Endodermal cell (in vitro differentiated cells): ENCODE measurements around the gene ABR. TPM values are rescaled to one million over a fixed set of nuclear protein-coding genes. Genes with fewer than 3 reads are reported as not detected.

Source experiments
- DNase-seq: peaks from one replicate; pipeline ENCODE4 v3.0.0-alpha.2; 2017
- H3K27ac ChIP-seq: 2 replicates; pipeline ENCODE4 v1.5.1; 2013; ENCODE audit warnings: mild to moderate bottlenecking, low read depth, low read length, moderate library complexity
- H3K27me3 ChIP-seq: 2 replicates; pipeline ENCODE4 v1.6.1; 2013; ENCODE audit warnings: mild to moderate bottlenecking, low read length, moderate library complexity; ENCODE audit not compliant: insufficient read depth, control insufficient read depth, poor library complexity, severe bottlenecking
- H3K36me3 ChIP-seq: 2 replicates; pipeline ENCODE4 v1.7.0; 2013; ENCODE audit warnings: mild to moderate bottlenecking, low read length, moderate library complexity; ENCODE audit not compliant: control insufficient read depth, insufficient read depth
- H3K4me1 ChIP-seq: one replicate; pipeline ENCODE4 v1.7.0; 2013; ENCODE audit warnings: low read length; ENCODE audit not compliant: control insufficient read depth, insufficient read depth
- H3K4me3 ChIP-seq: 2 replicates; pipeline ENCODE4 v1.5.1; 2013; ENCODE audit warnings: mild to moderate bottlenecking, low read length, moderate library complexity
- H3K9ac ChIP-seq: 2 replicates; pipeline ENCODE4 v1.6.1; 2013; ENCODE audit warnings: mild to moderate bottlenecking, low read length, moderate library complexity; ENCODE audit not compliant: poor library complexity, severe bottlenecking; ENCODE audit errors: extremely low read depth
- H3K9me3 ChIP-seq: 2 replicates; pipeline ENCODE4 v1.6.1; 2013; ENCODE audit warnings: mild to moderate bottlenecking, low read length, moderate library complexity; ENCODE audit not compliant: control insufficient read depth
- H3K27ac Mint-ChIP-seq: 2 replicates; pipeline ENCODE4 v1.8.0; 2020; ENCODE audit warnings: mixed read lengths
- H3K27me3 Mint-ChIP-seq: 2 replicates; pipeline ENCODE4 v1.8.0; 2021; ENCODE audit warnings: mild to moderate bottlenecking, mixed read lengths; ENCODE audit not compliant: insufficient read depth
- H3K36me3 Mint-ChIP-seq: 2 replicates; pipeline ENCODE4 v1.8.0; 2020; ENCODE audit warnings: low read depth, mixed read lengths
- H3K4me1 Mint-ChIP-seq: 2 replicates; pipeline ENCODE4 v1.8.0; 2020; ENCODE audit warnings: mixed read lengths
- H3K4me3 Mint-ChIP-seq: 2 replicates; pipeline ENCODE4 v1.8.0; 2020; ENCODE audit warnings: mild to moderate bottlenecking, moderate library complexity, mixed read lengths
- H3K9me3 Mint-ChIP-seq: 2 replicates; pipeline ENCODE4 v1.8.0; 2020; ENCODE audit warnings: mild to moderate bottlenecking, mixed read lengths
- WGBS, 2 experiments: methylation state at CpG; one replicate each; pipeline versions ENCODE4 v1.1.5 to v1.1.7; 2013; ENCODE audit warnings: missing lambda C conversion rate in 2 of 2, mixed read lengths in 1 of 2; ENCODE audit not compliant: insufficient coverage in 1 of 2, insufficient read length in 1 of 2; 5-methylcytosine and 5-hydroxymethylcytosine counted together
- total RNA-seq, 2 donors: library from RNA; stranded (reverse); fragmentation: NEBNext Ultra II Directional in 1 of 2; extraction: Animal tissue kit (Norgen Biotek cat#: 25700) in 1 of 2; gene quantifications; 2 replicates in 1 of 2; 3 replicates in 1 of 2; pipeline ENCODE4 v1.2.1, GENCODE V29; 2021
- TF ChIP-seq, protein P1 (sequence below): fragments of 200-600 bp; sonication (generic); conservative IDR thresholded peaks from 2 replicates; pipeline ENCODE4 v1.5.0; 2021; ENCODE audit warnings: antibody characterized with exemption, mild to moderate bottlenecking

Gene ABR
- total RNA-seq, 2 donors from 2014 or later: 51.1 to 58.7 TPM

DNA sequence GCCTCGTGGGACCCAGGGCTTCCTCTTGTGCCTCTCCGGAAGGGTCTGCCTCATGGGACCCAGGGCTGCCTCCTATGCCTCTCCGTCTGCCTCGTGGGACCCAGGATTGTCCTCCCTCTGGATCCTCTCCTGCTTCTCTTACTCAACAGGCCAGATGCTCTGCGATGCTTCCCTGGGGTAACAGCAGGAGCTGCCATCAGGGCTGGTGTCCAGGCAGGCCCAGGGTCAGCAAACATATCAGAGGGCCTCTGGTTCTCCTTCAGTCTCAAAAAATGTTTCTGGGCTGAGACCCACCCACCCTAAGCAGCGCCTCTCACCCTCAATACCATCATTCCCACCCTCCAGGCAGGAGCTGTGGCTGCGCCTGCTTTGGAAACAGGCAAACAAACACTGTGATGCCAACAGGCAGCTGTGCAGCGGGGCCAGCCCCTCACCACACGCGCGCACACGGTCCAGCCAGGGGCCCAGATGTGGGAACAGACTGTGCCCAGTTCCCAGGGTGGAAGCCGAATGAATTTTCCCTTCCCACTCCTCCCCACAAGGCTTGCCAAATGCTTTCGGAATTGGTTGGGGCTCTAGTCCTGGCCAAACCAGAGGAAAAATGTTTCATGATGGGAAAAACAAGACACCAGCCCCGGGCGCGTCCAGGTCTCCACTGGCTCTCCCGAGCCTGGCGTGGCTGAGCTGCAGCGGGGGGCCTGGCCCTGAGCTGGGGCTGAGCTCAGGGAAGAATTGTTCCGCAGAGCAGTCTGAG, 171.6 kb downstream of the ABR start:
- Histone ChIP-seq H3K27ac (no peak overlapping the region), H3K27me3 (no peaks in the 10 kb centered on the region), H3K9ac (no peak overlapping the region), H3K36me3 (peaks cover 19% of the 10 kb centered on the region), H3K4me1 (peaks cover 11% of the 10 kb centered on the region), H3K9me3 (no peaks in the 10 kb centered on the region), H3K4me3 (no peak overlapping the region)
- no peak overlapping the region for H3K4me3 Mint-ChIP-seq
- peaks cover 14% of the 10 kb centered on the region for H3K36me3 Mint-ChIP-seq
- no peak for DNase-seq
- H3K27me3 Mint-ChIP-seq: no peaks in the 10 kb centered on the region
- TF ChIP-seq, protein P1, sequence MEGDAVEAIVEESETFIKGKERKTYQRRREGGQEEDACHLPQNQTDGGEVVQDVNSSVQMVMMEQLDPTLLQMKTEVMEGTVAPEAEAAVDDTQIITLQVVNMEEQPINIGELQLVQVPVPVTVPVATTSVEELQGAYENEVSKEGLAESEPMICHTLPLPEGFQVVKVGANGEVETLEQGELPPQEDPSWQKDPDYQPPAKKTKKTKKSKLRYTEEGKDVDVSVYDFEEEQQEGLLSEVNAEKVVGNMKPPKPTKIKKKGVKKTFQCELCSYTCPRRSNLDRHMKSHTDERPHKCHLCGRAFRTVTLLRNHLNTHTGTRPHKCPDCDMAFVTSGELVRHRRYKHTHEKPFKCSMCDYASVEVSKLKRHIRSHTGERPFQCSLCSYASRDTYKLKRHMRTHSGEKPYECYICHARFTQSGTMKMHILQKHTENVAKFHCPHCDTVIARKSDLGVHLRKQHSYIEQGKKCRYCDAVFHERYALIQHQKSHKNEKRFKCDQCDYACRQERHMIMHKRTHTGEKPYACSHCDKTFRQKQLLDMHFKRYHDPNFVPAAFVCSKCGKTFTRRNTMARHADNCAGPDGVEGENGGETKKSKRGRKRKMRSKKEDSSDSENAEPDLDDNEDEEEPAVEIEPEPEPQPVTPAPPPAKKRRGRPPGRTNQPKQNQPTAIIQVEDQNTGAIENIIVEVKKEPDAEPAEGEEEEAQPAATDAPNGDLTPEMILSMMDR: no peak
- no peaks in the 10 kb centered on the region for H3K4me1 Mint-ChIP-seq
- H3K9me3 Mint-ChIP-seq: no peaks in the 10 kb centered on the region
- 96 to 100% methylated on average over 13 to 21 of the region's 21 CpGs for WGBS, 2 experiments
- no peak overlapping the region for H3K27ac Mint-ChIP-seq

DNA sequence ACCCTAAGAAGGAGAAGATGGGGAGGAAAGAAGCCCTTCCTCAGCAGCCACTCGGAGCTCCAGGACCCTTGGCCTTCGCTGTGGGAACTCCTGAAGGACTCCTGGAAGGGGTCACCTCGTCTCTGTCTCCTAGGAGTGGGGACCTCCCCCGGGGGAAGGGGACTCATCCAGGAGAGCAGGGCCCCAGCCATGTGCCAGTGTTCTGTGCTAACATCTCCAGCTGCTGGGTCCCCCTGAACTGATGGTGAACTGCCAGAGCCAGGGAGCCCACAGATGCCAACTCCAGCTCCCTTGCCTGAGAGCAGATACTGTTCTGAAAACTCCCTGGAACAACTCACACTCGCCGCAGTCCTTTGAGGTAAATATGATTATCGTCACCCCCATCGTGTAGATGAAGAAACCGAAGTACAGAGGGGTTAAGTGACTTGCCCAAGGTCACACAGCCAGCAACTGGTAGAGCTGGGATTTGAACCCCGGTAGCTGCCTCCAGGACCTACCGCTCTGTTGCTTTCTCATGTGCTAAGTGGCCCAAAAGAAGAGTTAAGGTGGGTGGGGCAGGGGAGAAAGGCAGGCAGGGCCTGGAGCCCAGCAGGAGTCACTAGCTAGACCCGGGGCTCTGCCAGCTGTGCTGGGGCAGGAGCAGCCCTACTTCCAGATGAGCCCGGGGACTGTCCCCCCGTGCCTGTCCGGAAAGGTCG, 172.3 kb downstream of the ABR start:
- H3K9me3 Mint-ChIP-seq: no peaks in the 10 kb centered on the region
- H3K9ac ChIP-seq: no peak overlapping the region
- no peaks in the 10 kb centered on the region for H3K27me3 ChIP-seq
- no peaks in the 10 kb centered on the region for H3K27me3 Mint-ChIP-seq
- 94 to 99% methylated on average over 15 to 16 of the region's 16 CpGs for WGBS, 2 experiments
- H3K36me3 ChIP-seq: peaks cover 27% of the 10 kb centered on the region
- H3K4me3 ChIP-seq: no peak overlapping the region
- H3K9me3 ChIP-seq: no peaks in the 10 kb centered on the region
- H3K4me1 Mint-ChIP-seq: no peaks in the 10 kb centered on the region
- peaks cover 11% of the 10 kb centered on the region for H3K4me1 ChIP-seq
- H3K4me3 Mint-ChIP-seq: no peak overlapping the region
- H3K27ac Mint-ChIP-seq: no peak overlapping the region
- TF ChIP-seq, protein P1: no peak
- no peak overlapping the region for H3K27ac ChIP-seq
- no peak for DNase-seq
- peaks cover 15% of the 10 kb centered on the region for H3K36me3 Mint-ChIP-seq

DNA sequence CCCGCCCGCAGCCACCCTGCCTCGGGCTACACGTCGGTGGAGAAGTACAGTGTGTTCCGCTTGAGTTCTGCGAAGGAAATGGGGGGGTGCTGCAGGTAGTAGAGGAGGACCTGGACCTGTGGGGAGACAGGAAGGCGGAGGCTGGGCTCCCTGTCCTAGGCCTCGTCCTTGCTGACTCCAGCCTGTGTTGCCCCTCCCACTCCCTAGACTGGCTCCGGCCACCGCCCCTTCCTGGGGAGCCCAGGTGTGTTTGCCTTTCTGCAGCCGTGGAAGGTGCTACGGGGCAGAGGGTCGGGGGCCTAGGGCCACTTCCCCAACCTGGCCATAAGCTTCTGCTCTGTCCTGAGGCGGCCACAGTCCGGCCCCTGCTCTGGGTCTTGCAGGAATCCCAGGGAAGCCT, 173.7 kb downstream of the ABR start:
- Histone ChIP-seq H3K4me3 (no peak overlapping the region), H3K36me3 (peaks cover 41% of the 10 kb centered on the region), H3K27me3 (no peaks in the 10 kb centered on the region), H3K4me1 (peaks cover 11% of the 10 kb centered on the region), H3K27ac (no peak overlapping the region), H3K9ac (no peak overlapping the region), H3K9me3 (no peaks in the 10 kb centered on the region)
- no peaks in the 10 kb centered on the region for H3K9me3 Mint-ChIP-seq
- TF ChIP-seq, protein P1: no peak
- peaks cover 28% of the 10 kb centered on the region for H3K36me3 Mint-ChIP-seq
- H3K27me3 Mint-ChIP-seq: no peaks in the 10 kb centered on the region
- H3K27ac Mint-ChIP-seq: peak overlapping the region; percentile 74
- 91 to 94% methylated on average over 9 to 16 of the region's 16 CpGs for WGBS, 2 experiments
- no peak for DNase-seq
- H3K4me1 Mint-ChIP-seq: no peaks in the 10 kb centered on the region
- no peak overlapping the region for H3K4me3 Mint-ChIP-seq
